Peyer's patch (tissue), 4 donors: ENCODE measurements around the gene ABCC12.

Experiments used
- POLR2A ChIP-seq, 2 donors: fragments of 450-650 bp; IDR thresholded peaks; one replicate each; pipeline ENCODE4 v1.5.1; 2017; ENCODE audit warnings: antibody characterized with exemption in 2 of 2, mild to moderate bottlenecking in 2 of 2, moderate library complexity in 2 of 2
- TF ChIP-seq, protein P1 (sequence below), 6 experiments: fragments of 450-650 bp in 4 of 6; fragments of 200-600 bp in 2 of 6; sonication (generic) in 1 of 6; IDR thresholded peaks; one replicate each; pipeline ENCODE4 v1.5.1; 2017 to 2019; ENCODE audit warnings: antibody characterized with exemption in 6 of 6, mild to moderate bottlenecking in 3 of 6, moderate library complexity in 1 of 6

DNA sequence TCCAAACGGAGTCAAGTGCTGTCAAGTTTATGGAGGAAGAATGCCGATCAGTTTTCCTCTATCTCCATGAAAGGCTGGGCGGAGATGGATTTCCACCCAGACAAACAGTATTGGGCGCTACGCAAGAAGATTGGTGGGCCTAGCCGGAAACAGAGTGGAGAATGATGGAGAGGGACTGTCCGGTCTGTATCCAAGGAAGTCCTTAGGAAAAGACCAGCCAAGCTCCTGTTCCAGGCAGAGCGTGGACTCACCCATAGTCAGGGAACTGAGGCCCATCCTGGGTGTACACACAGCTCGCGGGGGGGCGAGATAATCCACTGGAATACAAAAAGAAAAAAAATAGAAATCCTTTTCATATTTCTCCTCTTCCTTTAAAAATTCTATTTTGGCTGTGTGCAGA, 1.5 kb upstream of the ABCC12 start:
- no peak for TF ChIP-seq POLR2A (IDR thresholded peaks at IDR 0.05)
- TF ChIP-seq, protein P1, sequence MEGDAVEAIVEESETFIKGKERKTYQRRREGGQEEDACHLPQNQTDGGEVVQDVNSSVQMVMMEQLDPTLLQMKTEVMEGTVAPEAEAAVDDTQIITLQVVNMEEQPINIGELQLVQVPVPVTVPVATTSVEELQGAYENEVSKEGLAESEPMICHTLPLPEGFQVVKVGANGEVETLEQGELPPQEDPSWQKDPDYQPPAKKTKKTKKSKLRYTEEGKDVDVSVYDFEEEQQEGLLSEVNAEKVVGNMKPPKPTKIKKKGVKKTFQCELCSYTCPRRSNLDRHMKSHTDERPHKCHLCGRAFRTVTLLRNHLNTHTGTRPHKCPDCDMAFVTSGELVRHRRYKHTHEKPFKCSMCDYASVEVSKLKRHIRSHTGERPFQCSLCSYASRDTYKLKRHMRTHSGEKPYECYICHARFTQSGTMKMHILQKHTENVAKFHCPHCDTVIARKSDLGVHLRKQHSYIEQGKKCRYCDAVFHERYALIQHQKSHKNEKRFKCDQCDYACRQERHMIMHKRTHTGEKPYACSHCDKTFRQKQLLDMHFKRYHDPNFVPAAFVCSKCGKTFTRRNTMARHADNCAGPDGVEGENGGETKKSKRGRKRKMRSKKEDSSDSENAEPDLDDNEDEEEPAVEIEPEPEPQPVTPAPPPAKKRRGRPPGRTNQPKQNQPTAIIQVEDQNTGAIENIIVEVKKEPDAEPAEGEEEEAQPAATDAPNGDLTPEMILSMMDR (IDR thresholded peaks at IDR 0.05): no peak
